HepG2 (cell line): ENCODE data around the gene JAK1. TPM values are rescaled to one million over a fixed set of nuclear protein-coding genes. Genes with fewer than 3 reads are reported as not detected.

Experiments
- BCL6 ChIP-seq: IDR thresholded peaks from 2 replicates; pipeline ENCODE4 v1.6.1; 2016; ENCODE audit warnings: missing genetic modification reagents, missing compliant biosample characterization
- GATA4 ChIP-seq: sonication (generic); IDR thresholded peaks from 2 replicates; pipeline ENCODE4 v1.6.1; 2016; ENCODE audit warnings: antibody characterized with exemption, low read depth, borderline replicate concordance
- HIVEP1 ChIP-seq: sonication (generic); formaldehyde crosslinking; IDR thresholded peaks from 2 replicates; pipeline ENCODE4 v1.4.0; 2020; ENCODE audit warnings: mild to moderate bottlenecking, missing genetic modification reagents
- KAT7 ChIP-seq: IDR thresholded peaks from 2 replicates; pipeline ENCODE4 v1.6.1; 2018; ENCODE audit warnings: borderline replicate concordance, missing compliant biosample characterization
- KLF11 ChIP-seq: IDR thresholded peaks from 2 replicates; pipeline ENCODE4 v1.6.1; 2016; ENCODE audit warnings: missing compliant biosample characterization
- MED1 ChIP-seq: sonication (generic); formaldehyde crosslinking; IDR thresholded peaks from 2 replicates; pipeline ENCODE4 v1.4.0; 2020; ENCODE audit warnings: missing genetic modification reagents
- MIER2 ChIP-seq: IDR thresholded peaks from 2 replicates; pipeline ENCODE4 v1.6.1; 2016; ENCODE audit warnings: missing biosample characterization, missing genetic modification reagents
- MXI1 ChIP-seq: IDR thresholded peaks from 3 replicates; pipeline ENCODE4 v1.6.1; 2012; ENCODE audit warnings: low read depth, low read length, inconsistent platforms, borderline replicate concordance
- RBFOX2 ChIP-seq: fragments of 200-400 bp; formaldehyde crosslinking; IDR thresholded peaks from 2 replicates; pipeline ENCODE4 v1.6.1; 2017; ENCODE audit warnings: low read depth, mild to moderate bottlenecking, low read length
- RXRA ChIP-seq: sonication (generic); formaldehyde crosslinking; IDR thresholded peaks from 2 replicates; pipeline ENCODE4 v1.5.1; 2020; ENCODE audit warnings: missing genetic modification reagents
- SOX5 ChIP-seq: IDR thresholded peaks from 2 replicates; pipeline ENCODE4 v1.6.1; 2016; ENCODE audit warnings: borderline replicate concordance
- STAG1 ChIP-seq: sonication (generic); formaldehyde crosslinking; IDR thresholded peaks from 2 replicates; pipeline ENCODE4 v1.4.0; 2020; ENCODE audit warnings: missing genetic modification reagents
- TRIM24 ChIP-seq: sonication (generic); formaldehyde crosslinking; IDR thresholded peaks from 2 replicates; pipeline ENCODE4 v1.8.0; 2022; ENCODE audit warnings: mild to moderate bottlenecking, missing genetic modification reagents
- ZBTB7B ChIP-seq: sonication (generic); formaldehyde crosslinking; IDR thresholded peaks from 2 replicates; pipeline ENCODE4 v1.4.0; 2020; ENCODE audit warnings: missing genetic modification reagents
- ZNF282 ChIP-seq: fragments of 450-650 bp; IDR thresholded peaks from 2 replicates; pipeline ENCODE4 v1.6.1; 2018; ENCODE audit not compliant: partially characterized antibody
- ZNF350 ChIP-seq: sonication (generic); formaldehyde crosslinking; IDR thresholded peaks from 2 replicates; pipeline ENCODE4 v1.4.0; 2020; ENCODE audit warnings: mild to moderate bottlenecking, low read depth, missing genetic modification reagents, borderline replicate concordance
- ZNF383 ChIP-seq: sonication (generic); formaldehyde crosslinking; IDR thresholded peaks from 2 replicates; pipeline ENCODE4 v1.4.0; 2020; ENCODE audit warnings: missing genetic modification reagents, mild to moderate bottlenecking, borderline replicate concordance
- polyA plus RNA-seq, 8 experiments: library from polyadenylated mRNA; depleted of rRNA in 3 of 8; stranded (reverse) in 7 of 8; unstranded in 1 of 8; fragments of >200 nt; fragmentation: Illumina TruSeq in 4 of 8; extraction: Trizol in 4 of 8; gene quantifications; 2 replicates each; pipeline versions ENCODE4 v1.2.1 to v1.2.3, GENCODE V29; 2011 to 2016; ENCODE audit warnings: low read depth in 4 of 8, missing spikeins in 1 of 8, mixed read lengths in 1 of 8; ENCODE audit not compliant: insufficient read depth in 1 of 8
- total RNA-seq, 5 experiments: library from RNA; depleted of rRNA; stranded (reverse); fragments of >200 nt; fragmentation: Illumina TruSeq; extraction: Trizol; gene quantifications; 2 replicates each; pipeline ENCODE4 v1.2.3, GENCODE V29; 2016; ENCODE audit warnings: low read depth in 1 of 5
- TF ChIP-seq, protein P1 (sequence below): IDR thresholded peaks from 2 replicates; pipeline ENCODE4 v1.6.1; 2016; ENCODE audit warnings: low read depth, control low read depth
- TF ChIP-seq, protein P2 (sequence below), 2 experiments: sonication (generic) in 1 of 2; formaldehyde crosslinking in 1 of 2; IDR thresholded peaks; 2 replicates each; pipeline versions ENCODE4 v1.4.0 to v1.6.1; 2018 to 2020; ENCODE audit warnings: missing genetic modification reagents in 2 of 2, borderline replicate concordance in 1 of 2, low read depth in 1 of 2, mild to moderate bottlenecking in 1 of 2, missing biosample characterization in 1 of 2
- TF ChIP-seq, protein P3 (sequence below): sonication (generic); formaldehyde crosslinking; conservative IDR thresholded peaks from 2 replicates; pipeline ENCODE4 v1.4.0; 2020; ENCODE audit warnings: mild to moderate bottlenecking, missing genetic modification reagents, moderate library complexity
- TF ChIP-seq, protein P4 (sequence below): IDR thresholded peaks from 2 replicates; pipeline ENCODE4 v1.6.1; 2016

The JAK1 gene
- total and polyA plus RNA-seq, 2 of the 13 experiments (the other 11 are each of a cell fraction or from before 2014, with no cell fraction given): 23.9 to 42.4 TPM

DNA sequence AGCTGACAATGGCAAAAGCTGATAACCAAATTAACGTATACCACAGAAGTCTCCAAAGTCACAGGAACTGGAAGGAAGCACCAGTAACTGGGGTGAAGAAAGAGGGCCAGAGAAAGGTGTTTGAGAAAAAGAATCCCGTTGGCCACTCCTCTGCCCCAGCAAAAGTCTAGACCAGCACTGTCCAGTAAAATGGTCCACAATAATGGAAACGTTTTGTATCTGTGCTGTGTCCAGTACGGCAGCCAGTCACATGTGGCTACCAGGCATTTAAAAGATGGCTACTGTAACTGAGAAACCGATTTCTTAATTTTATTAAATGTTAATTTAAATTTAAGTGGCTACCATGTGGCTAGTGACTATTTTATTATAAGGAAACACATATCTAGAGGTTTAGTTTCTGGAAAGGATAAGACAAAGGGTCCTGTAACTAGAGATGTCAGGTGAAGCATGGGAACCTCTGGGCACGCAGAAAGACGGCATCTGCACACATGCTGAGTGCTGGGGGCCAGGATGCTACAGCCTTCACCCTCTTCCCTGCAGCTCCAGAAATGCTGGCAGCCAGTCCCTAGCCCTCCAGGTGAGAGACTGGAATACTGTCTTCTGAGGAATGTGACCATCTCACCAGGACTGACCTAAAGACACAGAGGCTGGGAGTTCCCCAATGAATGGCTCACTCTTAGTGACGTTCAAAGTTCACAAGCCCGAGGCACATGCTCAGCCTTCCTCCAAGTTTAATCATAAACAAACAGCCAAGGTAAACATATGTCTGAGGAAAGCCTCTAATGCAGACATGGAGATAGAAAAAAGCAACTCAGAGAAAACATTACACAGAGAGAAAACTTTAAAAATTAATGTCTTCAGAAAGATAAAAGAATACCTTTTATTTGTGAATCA is 50.7 kb downstream of the JAK1 start (continued):
- TF ChIP-seq, protein P1, sequence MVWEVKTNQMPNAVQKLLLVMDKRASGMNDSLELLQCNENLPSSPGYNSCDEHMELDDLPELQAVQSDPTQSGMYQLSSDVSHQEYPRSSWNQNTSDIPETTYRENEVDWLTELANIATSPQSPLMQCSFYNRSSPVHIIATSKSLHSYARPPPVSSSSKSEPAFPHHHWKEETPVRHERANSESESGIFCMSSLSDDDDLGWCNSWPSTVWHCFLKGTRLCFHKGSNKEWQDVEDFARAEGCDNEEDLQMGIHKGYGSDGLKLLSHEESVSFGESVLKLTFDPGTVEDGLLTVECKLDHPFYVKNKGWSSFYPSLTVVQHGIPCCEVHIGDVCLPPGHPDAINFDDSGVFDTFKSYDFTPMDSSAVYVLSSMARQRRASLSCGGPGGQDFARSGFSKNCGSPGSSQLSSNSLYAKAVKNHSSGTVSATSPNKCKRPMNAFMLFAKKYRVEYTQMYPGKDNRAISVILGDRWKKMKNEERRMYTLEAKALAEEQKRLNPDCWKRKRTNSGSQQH: no peak
- no peak; the same call in 1 of the 2 replicates for TF ChIP-seq KAT7 (CRISPR knock-in tag)
- TF ChIP-seq, protein P2, sequence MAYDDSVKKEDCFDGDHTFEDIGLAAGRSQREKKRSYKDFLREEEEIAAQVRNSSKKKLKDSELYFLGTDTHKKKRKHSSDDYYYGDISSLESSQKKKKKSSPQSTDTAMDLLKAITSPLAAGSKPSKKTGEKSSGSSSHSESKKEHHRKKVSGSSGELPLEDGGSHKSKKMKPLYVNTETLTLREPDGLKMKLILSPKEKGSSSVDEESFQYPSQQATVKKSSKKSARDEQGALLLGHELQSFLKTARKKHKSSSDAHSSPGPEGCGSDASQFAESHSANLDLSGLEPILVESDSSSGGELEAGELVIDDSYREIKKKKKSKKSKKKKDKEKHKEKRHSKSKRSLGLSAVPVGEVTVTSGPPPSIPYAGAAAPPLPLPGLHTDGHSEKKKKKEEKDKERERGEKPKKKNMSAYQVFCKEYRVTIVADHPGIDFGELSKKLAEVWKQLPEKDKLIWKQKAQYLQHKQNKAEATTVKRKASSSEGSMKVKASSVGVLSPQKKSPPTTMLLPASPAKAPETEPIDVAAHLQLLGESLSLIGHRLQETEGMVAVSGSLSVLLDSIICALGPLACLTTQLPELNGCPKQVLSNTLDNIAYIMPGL (CRISPR knock-in tag; IDR thresholded peaks at IDR 0.05; ENCODE audit: borderline replicate concordance in 1 of 2, low read depth in 1 of 2): 0 out of 4 replicates have a peak, but pooled peaks of 1 of the 2 experiments have one; percentile 34
- TF ChIP-seq KLF11 (CRISPR knock-in tag): no peak
- TF ChIP-seq ZNF383 (CRISPR knock-in tag): peak; percentile 49; the same call in 1 of the 2 replicates
- peak; percentile 34; the same call in 1 of the 2 replicates for TF ChIP-seq ZBTB7B
- TF ChIP-seq, protein P3, sequence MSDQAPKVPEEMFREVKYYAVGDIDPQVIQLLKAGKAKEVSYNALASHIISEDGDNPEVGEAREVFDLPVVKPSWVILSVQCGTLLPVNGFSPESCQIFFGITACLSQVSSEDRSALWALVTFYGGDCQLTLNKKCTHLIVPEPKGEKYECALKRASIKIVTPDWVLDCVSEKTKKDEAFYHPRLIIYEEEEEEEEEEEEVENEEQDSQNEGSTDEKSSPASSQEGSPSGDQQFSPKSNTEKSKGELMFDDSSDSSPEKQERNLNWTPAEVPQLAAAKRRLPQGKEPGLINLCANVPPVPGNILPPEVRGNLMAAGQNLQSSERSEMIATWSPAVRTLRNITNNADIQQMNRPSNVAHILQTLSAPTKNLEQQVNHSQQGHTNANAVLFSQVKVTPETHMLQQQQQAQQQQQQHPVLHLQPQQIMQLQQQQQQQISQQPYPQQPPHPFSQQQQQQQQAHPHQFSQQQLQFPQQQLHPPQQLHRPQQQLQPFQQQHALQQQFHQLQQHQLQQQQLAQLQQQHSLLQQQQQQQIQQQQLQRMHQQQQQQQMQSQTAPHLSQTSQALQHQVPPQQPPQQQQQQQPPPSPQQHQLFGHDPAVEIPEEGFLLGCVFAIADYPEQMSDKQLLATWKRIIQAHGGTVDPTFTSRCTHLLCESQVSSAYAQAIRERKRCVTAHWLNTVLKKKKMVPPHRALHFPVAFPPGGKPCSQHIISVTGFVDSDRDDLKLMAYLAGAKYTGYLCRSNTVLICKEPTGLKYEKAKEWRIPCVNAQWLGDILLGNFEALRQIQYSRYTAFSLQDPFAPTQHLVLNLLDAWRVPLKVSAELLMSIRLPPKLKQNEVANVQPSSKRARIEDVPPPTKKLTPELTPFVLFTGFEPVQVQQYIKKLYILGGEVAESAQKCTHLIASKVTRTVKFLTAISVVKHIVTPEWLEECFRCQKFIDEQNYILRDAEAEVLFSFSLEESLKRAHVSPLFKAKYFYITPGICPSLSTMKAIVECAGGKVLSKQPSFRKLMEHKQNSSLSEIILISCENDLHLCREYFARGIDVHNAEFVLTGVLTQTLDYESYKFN (CRISPR knock-in tag): peak; percentile 95
- no peak for TF ChIP-seq ZNF282
- TF ChIP-seq MED1 (CRISPR knock-in tag): peak; percentile 82
- TF ChIP-seq, protein P4, sequence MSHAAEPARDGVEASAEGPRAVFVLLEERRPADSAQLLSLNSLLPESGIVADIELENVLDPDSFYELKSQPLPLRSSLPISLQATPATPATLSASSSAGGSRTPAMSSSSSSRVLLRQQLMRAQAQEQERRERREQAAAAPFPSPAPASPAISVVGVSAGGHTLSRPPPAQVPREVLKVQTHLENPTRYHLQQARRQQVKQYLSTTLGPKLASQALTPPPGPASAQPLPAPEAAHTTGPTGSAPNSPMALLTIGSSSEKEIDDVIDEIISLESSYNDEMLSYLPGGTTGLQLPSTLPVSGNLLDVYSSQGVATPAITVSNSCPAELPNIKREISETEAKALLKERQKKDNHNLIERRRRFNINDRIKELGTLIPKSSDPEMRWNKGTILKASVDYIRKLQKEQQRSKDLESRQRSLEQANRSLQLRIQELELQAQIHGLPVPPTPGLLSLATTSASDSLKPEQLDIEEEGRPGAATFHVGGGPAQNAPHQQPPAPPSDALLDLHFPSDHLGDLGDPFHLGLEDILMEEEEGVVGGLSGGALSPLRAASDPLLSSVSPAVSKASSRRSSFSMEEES: peak; percentile 97
- TF ChIP-seq RBFOX2: 0 out of 2 replicates have a peak, but pooled peaks have one; percentile 21
- TF ChIP-seq MXI1: peak; percentile 52; the same call in 1 of the 3 replicates
- TF ChIP-seq STAG1 (CRISPR knock-in tag): no peak
- peak; percentile 32; the same call in 1 of the 2 replicates for TF ChIP-seq HIVEP1 (CRISPR knock-in tag)
- peak; percentile 83 for TF ChIP-seq BCL6 (CRISPR knock-in tag)
- peak; percentile 72; the same call in 1 of the 2 replicates for TF ChIP-seq RXRA
- TF ChIP-seq GATA4: peak; percentile 60; the same call in 1 of the 2 replicates
- TF ChIP-seq ZNF350 (CRISPR knock-in tag): no peak
- TF ChIP-seq TRIM24: no peak
- peak; percentile 34; the same call in 1 of the 2 replicates for TF ChIP-seq MIER2 (CRISPR knock-in tag)
- TF ChIP-seq SOX5 (CRISPR knock-in tag): peak; percentile 80
